Measurements from ENCODE around the gene DYNC1H1.

GRCh38 chr14:102018251-102018650, 53.9 kb downstream of the DYNC1H1 start:
- TF ChIP-seq REST (tag by site-specific recombination; IDR thresholded peaks at IDR 0.05) (no peak), SCRT2 (tag by site-specific recombination; IDR thresholded peaks at IDR 0.05) (no peak), ZSCAN30 (tag by site-specific recombination; IDR thresholded peaks at IDR 0.05) (no peak), PRDM10 (tag by site-specific recombination; IDR thresholded peaks at IDR 0.05) (no peak), ZNF692 (tag by site-specific recombination; IDR thresholded peaks at IDR 0.05) (no peak)
